ENCODE results near the gene CYP46A1. TPM values are rescaled to one million over a fixed set of nuclear protein-coding genes. Genes with fewer than 3 reads are reported as not detected.

The CYP46A1 gene
- total RNA-seq, 1 donor from 2014 or later = 1.9 TPM

- DNase-seq (ENCODE audit: low spot score in 2 of 2, unreplicated experiment in 2 of 2) = no peak
- no peaks in the 10 kb centered on the region for H3K36me3 Mint-ChIP-seq
- no peak overlapping the region for H3K4me3 Mint-ChIP-seq
- H3K9me3 Mint-ChIP-seq = peaks cover 4% of the 10 kb centered on the region
- H3K27me3 Mint-ChIP-seq (ENCODE audit: low read depth) = peaks cover 20% of the 10 kb centered on the region
- TF ChIP-seq CTCF (IDR thresholded peaks at IDR 0.05; ENCODE audit: unreplicated experiment) = no peak
- H3K27ac Mint-ChIP-seq = no peak overlapping the region
- peaks cover 7% of the 10 kb centered on the region for H3K4me1 Mint-ChIP-seq
Measured at GRCh38 chr14:99764222-99764706, 80.2 kb downstream of the CYP46A1 start.

DNA sequence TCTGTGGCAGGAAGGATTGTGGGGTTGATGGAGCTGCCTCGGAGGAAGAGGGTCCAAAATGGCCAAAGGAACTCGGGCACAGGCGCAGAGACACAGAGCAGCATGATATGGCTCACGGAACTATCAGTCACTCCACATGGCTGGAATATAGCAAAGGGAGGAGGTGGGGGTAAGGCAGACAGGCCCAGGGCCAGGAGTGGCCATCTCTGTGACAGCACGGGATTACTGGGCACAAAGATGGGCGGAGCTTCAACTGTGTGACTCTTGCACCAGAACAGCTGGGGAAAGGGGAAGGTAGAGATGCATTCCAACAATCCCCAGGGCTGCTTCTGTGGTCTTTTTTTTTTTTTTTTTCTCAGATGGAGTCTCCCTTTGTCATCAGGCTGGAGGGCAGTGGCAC lies 84.3 kb downstream of the CYP46A1 start:
- Mint-ChIP-seq H3K4me3 (no peak overlapping the region), H3K9me3 (peaks cover 11% of the 10 kb centered on the region), H3K4me1 (peaks cover 14% of the 10 kb centered on the region), H3K27me3 (ENCODE audit: low read depth) (peaks cover 30% of the 10 kb centered on the region), H3K27ac (no peak overlapping the region), H3K36me3 (no peaks in the 10 kb centered on the region)
- no peak for DNase-seq (ENCODE audit: low spot score in 2 of 2, unreplicated experiment in 2 of 2)
- no peak for TF ChIP-seq CTCF (IDR thresholded peaks at IDR 0.05; ENCODE audit: unreplicated experiment)

DNA sequence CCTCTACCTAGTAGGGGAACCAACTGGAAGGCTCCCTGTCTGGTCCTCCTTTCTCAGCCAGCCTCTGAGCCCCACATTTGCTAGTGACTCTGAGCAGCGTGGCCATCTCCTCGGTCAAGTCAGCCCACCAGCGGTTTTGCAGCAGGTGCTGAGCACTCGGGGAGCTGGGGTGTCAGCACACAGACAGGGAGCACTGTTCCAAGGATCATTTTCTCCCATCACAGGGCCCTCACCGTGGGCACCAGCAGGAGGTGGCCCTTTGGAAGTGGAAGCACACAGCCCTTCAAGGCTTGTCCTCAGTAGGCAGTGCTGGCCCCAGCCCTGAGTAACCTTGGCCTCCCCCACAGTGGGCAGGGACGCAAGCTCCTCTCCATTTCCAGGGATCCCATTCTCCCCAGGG lies 85.0 kb downstream of the CYP46A1 start:
- Mint-ChIP-seq H3K36me3 (no peaks in the 10 kb centered on the region), H3K4me3 (no peak overlapping the region), H3K4me1 (peaks cover 21% of the 10 kb centered on the region), H3K9me3 (peaks cover 11% of the 10 kb centered on the region), H3K27me3 (ENCODE audit: low read depth) (peaks cover 28% of the 10 kb centered on the region), H3K27ac (no peak overlapping the region)
- no peak for TF ChIP-seq CTCF (IDR thresholded peaks at IDR 0.05; ENCODE audit: unreplicated experiment)
- DNase-seq (ENCODE audit: low spot score in 2 of 2, unreplicated experiment in 2 of 2) = no peak

- Mint-ChIP-seq H3K4me1 (peaks cover 28% of the 10 kb centered on the region), H3K27ac (no peak overlapping the region), H3K4me3 (no peak overlapping the region), H3K27me3 (ENCODE audit: low read depth) (peaks cover 25% of the 10 kb centered on the region), H3K36me3 (no peaks in the 10 kb centered on the region), H3K9me3 (peaks cover 11% of the 10 kb centered on the region)
- no peak for DNase-seq (ENCODE audit: low spot score in 2 of 2, unreplicated experiment in 2 of 2)
- no peak for TF ChIP-seq CTCF (IDR thresholded peaks at IDR 0.05; ENCODE audit: unreplicated experiment)
Measured at GRCh38 chr14:99769799-99770198, 85.7 kb downstream of the CYP46A1 start.

GRCh38 chr14:99772371-99773283 lies 88.5 kb downstream of the CYP46A1 start:
- H3K9me3 Mint-ChIP-seq = peaks cover 11% of the 10 kb centered on the region
- H3K27me3 Mint-ChIP-seq (ENCODE audit: low read depth) = peaks cover 33% of the 10 kb centered on the region
- DNase-seq (ENCODE audit: low spot score in 2 of 2, unreplicated experiment in 2 of 2) = no peak
- no peak overlapping the region for H3K27ac Mint-ChIP-seq
- H3K36me3 Mint-ChIP-seq = no peaks in the 10 kb centered on the region
- TF ChIP-seq CTCF (IDR thresholded peaks at IDR 0.05; ENCODE audit: unreplicated experiment) = no peak
- H3K4me1 Mint-ChIP-seq = peaks cover 26% of the 10 kb centered on the region
- no peak overlapping the region for H3K4me3 Mint-ChIP-seq
